ENCODE results near the gene CSAD. TPM values are rescaled to one million over a fixed set of nuclear protein-coding genes. Genes with fewer than 3 reads are reported as not detected.

CSAD gene
- total RNA-seq, 6 donors from 2014 or later, result 19.8 to 164 (median 28.6) TPM

GRCh38 chr12:53200458-53201176 lies 19.9 kb upstream of the CSAD start:
- DNase-seq (no peak), ATAC-seq (ENCODE audit: low FRiP score in 2 of 2) (no peak)
- H3K4me1 ChIP-seq, result peaks cover 11 to 24% (median 13%) of the 10 kb centered on the region in 4 donors
- no peaks in the 10 kb centered on the region for H3K27me3 ChIP-seq
- TF ChIP-seq POLR2A (IDR thresholded peaks at IDR 0.05), result no peak
- TF ChIP-seq POLR2AphosphoS5 (IDR thresholded peaks at IDR 0.05), result no peak
- TF ChIP-seq CTCF (IDR thresholded peaks at IDR 0.05), result no peak
- TF ChIP-seq EP300 (IDR thresholded peaks at IDR 0.05), result no peak
- H3K36me3 ChIP-seq, result no peaks in the 10 kb centered on the region
- H3K27ac ChIP-seq, result no peak overlapping the region
- H3K4me3 ChIP-seq, result no peak overlapping the region
- H3K9me3 ChIP-seq, result no peaks in the 10 kb centered on the region
- WGBS, 2 donors, result 49 to 67% methylated on average over 10 of the region's 10 CpGs

DNA sequence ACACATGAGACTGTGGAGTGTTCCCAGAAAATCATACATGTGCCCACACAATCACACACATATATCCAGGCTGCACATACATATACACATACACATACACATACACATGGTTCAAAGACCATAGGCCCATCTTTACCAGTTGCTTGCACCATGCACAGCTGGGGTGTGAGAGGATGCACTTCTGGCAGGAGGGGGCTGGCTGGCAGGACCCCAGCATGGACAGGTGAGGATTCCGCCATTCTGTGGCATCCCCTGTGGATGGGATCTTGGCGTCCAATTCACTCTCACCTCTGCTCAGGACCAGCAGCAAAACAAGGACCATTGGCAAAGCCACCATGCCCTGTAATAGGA lies 19.4 kb upstream of the CSAD start:
- TF ChIP-seq CTCF (IDR thresholded peaks at IDR 0.05), result no peak
- no peak for TF ChIP-seq POLR2AphosphoS5 (IDR thresholded peaks at IDR 0.05)
- no peak for TF ChIP-seq POLR2A (IDR thresholded peaks at IDR 0.05)
- TF ChIP-seq EP300 (IDR thresholded peaks at IDR 0.05), result no peak
- Histone ChIP-seq H3K36me3 (no peaks in the 10 kb centered on the region), H3K9me3 (no peaks in the 10 kb centered on the region), H3K4me3 (no peak overlapping the region), H3K4me1 (peaks cover 11 to 24% (median 13%) of the 10 kb centered on the region in 4 donors), H3K27ac (no peak overlapping the region), H3K27me3 (no peaks in the 10 kb centered on the region)
- WGBS, 2 donors, result 60 to 92% methylated on average over 1 to 2 of the region's 2 CpGs
- ATAC-seq (ENCODE audit: low FRiP score in 2 of 2) (no peak), DNase-seq (no peak)

DNA sequence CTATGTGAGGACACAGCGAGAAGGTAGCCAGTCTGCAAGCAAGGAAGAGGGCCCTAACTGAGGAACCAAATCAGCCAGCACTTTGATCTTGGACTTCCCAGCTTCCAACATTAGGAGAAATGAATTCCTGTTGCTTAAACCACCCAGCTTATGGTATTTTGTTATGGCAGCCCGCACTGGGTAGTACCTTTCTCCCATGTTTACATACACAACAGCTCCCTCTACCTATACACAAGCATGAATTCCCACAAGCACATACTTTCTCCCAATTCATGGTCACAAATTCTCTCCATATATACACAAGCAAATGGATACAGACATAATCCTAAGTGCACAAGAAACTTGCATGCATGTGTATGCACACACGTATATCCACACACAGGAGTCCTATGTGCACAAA lies 19.0 kb upstream of the CSAD start:
- Histone ChIP-seq H3K4me3 (no peak overlapping the region), H3K36me3 (no peaks in the 10 kb centered on the region), H3K9me3 (no peaks in the 10 kb centered on the region), H3K4me1 (peaks cover 11 to 24% (median 13%) of the 10 kb centered on the region in 4 donors), H3K27ac (no peak overlapping the region), H3K27me3 (no peaks in the 10 kb centered on the region)
- no peak for DNase-seq
- no peak for ATAC-seq (ENCODE audit: low FRiP score in 2 of 2)
- 90 to 96% methylated on average over 3 of the region's 3 CpGs for WGBS, 2 donors
- no peak for TF ChIP-seq POLR2A (IDR thresholded peaks at IDR 0.05)
- no peak for TF ChIP-seq CTCF (IDR thresholded peaks at IDR 0.05)
- no peak for TF ChIP-seq POLR2AphosphoS5 (IDR thresholded peaks at IDR 0.05)
- no peak for TF ChIP-seq EP300 (IDR thresholded peaks at IDR 0.05)

GRCh38 chr12:53198486-53199110 lies 17.9 kb upstream of the CSAD start:
- Histone ChIP-seq H3K9me3 (no peaks in the 10 kb centered on the region), H3K27ac (no peak overlapping the region), H3K4me3 (no peak overlapping the region), H3K4me1 (peaks cover 11 to 24% (median 13%) of the 10 kb centered on the region in 4 donors), H3K36me3 (no peaks in the 10 kb centered on the region), H3K27me3 (no peaks in the 10 kb centered on the region)
- WGBS, 2 donors, result 65 to 83% methylated on average over 5 of the region's 5 CpGs
- no peak for TF ChIP-seq POLR2A (IDR thresholded peaks at IDR 0.05)
- no peak for TF ChIP-seq CTCF (IDR thresholded peaks at IDR 0.05)
- no peak for TF ChIP-seq EP300 (IDR thresholded peaks at IDR 0.05)
- TF ChIP-seq POLR2AphosphoS5 (IDR thresholded peaks at IDR 0.05), result no peak
- DNase-seq (no peak), ATAC-seq (ENCODE audit: low FRiP score in 2 of 2) (no peak)
